ENCODE results near the gene DOCK3. TPM values are rescaled to one million over a fixed set of nuclear protein-coding genes. Genes with fewer than 3 reads are reported as not detected.

The DOCK3 gene
- total RNA-seq, 2 experiments from 2014 or later, result 1.6 to 1.7 TPM

DNA sequence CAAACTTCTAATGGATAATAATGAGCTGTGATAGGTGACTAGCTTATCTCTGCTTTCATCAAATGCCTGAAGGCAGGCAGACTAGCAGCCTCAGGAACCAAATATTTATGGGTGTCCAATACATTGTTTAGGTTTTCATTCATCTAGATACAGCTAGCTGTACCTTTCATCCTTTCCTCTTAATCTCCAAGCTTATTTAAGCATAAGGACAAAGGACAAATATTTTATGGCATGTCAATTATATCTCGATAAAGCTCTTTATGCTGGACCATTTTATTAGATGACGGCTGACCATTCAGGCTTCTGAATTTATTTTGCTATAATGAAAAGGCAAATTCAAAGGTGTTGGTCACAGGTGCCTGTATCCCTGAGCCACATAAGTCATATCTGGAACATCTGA is 733.3 kb downstream of the DOCK3 start:
- DNase-seq, result no peak
- intact Hi-C loops (cut with micrococcal nuclease), result no loop called here
- no peak overlapping the region for H3K4me3 Mint-ChIP-seq

DNA sequence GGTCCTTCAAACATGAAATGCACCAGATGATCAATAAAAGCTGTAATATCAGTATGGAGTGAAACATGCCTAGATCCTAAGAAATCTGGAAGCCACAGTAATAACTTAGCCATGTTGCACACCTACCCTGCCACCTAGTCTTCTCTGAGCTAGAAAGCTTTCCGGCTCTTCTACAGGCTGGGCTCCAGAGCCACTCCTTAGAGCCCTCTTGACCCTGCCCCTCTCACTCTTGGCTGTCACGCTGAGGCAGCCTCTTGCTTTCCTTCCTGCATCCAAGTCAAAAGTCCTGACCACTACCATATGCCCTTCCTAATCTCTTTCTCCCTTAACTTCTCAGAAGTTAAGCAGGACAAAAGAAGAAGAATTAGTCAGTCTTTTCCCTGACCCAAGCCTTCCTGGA is 734.1 kb downstream of the DOCK3 start:
- peaks cover 27% of the 10 kb centered on the region for H3K36me3 Mint-ChIP-seq (ENCODE audit: low read depth)
- DNase-seq, result no peak
- H3K27ac Mint-ChIP-seq, result peak overlapping the region; percentile 33
- no peak overlapping the region for H3K4me3 Mint-ChIP-seq
- H3K4me1 Mint-ChIP-seq (ENCODE audit: low read depth), result peaks cover 31% of the 10 kb centered on the region
- intact Hi-C loops (cut with micrococcal nuclease), result no loop called here
- no peaks in the 10 kb centered on the region for H3K27me3 Mint-ChIP-seq (ENCODE audit: low read depth)
- CTCF ChIA-PET, result interaction anchor here (1.9 kb wide), 1 partner anchor 26 kb away, joined by 7 read pairs; no protein-coding TSS in a partner anchor
- no peaks in the 10 kb centered on the region for H3K9me3 Mint-ChIP-seq

More for the DNA sequence above, 733.3 kb downstream of the DOCK3 start:
- peaks cover 31% of the 10 kb centered on the region for H3K36me3 Mint-ChIP-seq (ENCODE audit: low read depth)
- no peaks in the 10 kb centered on the region for H3K27me3 Mint-ChIP-seq (ENCODE audit: low read depth)
- H3K4me1 Mint-ChIP-seq (ENCODE audit: low read depth), result peaks cover 31% of the 10 kb centered on the region
- no peak overlapping the region for H3K27ac Mint-ChIP-seq
- CTCF ChIA-PET, result interaction anchor here (0.6 to 1.9 kb wide), 5 partner anchors 11 to 72 kb away, joined by 3 to 7 read pairs (median 3); no protein-coding TSS in a partner anchor
- no peaks in the 10 kb centered on the region for H3K9me3 Mint-ChIP-seq

DNA sequence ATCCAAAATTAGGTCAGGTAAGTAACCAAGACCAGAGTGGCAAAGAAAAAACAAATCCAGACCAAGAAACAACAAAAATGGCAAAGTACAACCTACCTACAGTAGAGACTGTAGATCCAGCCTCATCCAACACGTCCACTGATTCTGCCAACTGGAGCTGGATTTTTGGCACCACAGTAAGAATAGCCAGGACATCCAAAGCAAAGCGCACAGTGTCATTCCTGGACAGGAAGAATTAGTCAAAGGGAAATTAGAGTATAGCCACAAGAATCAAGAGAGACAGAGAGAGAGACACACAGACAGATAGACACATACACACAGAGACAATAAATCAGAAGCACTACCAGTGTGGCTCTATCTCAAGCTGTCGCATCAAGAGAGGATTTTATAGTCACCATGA is 747.5 kb downstream of the DOCK3 start:
- H3K4me1 Mint-ChIP-seq (ENCODE audit: low read depth), result no peaks in the 10 kb centered on the region
- no peaks in the 10 kb centered on the region for H3K27me3 Mint-ChIP-seq (ENCODE audit: low read depth)
- no peak for DNase-seq
- CTCF ChIA-PET, result interaction anchor here (0.5 to 1.0 kb wide), 3 partner anchors 13 to 16 kb away, joined by 3 read pairs; no protein-coding TSS in a partner anchor
- intact Hi-C loops (cut with micrococcal nuclease), result no loop called here
- H3K4me3 Mint-ChIP-seq, result no peak overlapping the region
- no peaks in the 10 kb centered on the region for H3K9me3 Mint-ChIP-seq
- no peak overlapping the region for H3K27ac Mint-ChIP-seq
- peaks cover 28% of the 10 kb centered on the region for H3K36me3 Mint-ChIP-seq (ENCODE audit: low read depth)

DNA sequence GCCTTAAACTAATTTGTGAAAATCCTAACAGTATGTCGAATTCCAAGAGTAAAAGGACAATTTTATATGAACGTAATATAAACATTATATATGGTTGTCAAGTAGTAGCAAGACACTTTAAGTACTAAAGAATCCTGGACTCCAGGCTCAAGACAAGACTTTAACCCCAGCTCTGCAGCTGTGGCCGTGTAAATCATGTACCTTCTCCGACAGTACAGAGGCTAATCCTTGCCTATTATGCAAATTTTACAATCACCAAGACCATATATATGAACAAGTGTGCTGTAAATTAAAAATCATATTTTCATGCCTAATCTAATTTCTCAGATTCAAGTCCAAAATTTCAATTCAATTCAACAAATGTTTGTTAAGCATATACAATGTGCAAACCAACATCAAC is 752.2 kb downstream of the DOCK3 start:
- Mint-ChIP-seq H3K27me3 (ENCODE audit: low read depth) (no peaks in the 10 kb centered on the region), H3K9me3 (no peaks in the 10 kb centered on the region), H3K4me1 (ENCODE audit: low read depth) (no peaks in the 10 kb centered on the region), H3K36me3 (ENCODE audit: low read depth) (peaks cover 32% of the 10 kb centered on the region), H3K27ac (no peak overlapping the region), H3K4me3 (no peak overlapping the region)
- no peak for DNase-seq
- intact Hi-C loops (cut with micrococcal nuclease), result no loop called here
- CTCF ChIA-PET, result interaction anchor here (0.6 kb wide), 1 partner anchor 216 kb away, joined by 6 read pairs; no protein-coding TSS in a partner anchor

DNA sequence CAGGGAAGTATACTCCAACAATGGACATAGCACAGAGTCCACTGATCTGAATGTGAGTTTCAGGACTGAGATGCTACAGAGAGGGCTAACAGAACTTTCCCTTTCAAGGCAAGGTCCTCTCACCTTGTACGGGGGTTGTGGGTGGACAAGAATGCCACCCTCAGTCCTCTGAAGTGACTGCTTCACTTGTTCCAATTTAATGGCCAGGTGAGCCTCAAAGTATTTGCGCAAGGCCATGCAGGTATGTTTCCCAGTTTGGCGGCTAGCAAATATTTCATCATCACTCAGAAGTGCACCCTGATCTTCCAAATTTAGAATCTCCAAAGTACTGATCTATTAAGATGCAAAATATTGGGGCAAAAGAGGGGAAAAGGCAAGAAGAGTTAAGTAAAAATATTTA is 754.4 kb downstream of the DOCK3 start:
- DNase-seq, result no peak
- no peak overlapping the region for H3K4me3 Mint-ChIP-seq
- H3K27ac Mint-ChIP-seq, result no peak overlapping the region
- H3K27me3 Mint-ChIP-seq (ENCODE audit: low read depth), result no peaks in the 10 kb centered on the region
- no peaks in the 10 kb centered on the region for H3K9me3 Mint-ChIP-seq
- CTCF ChIA-PET, result no interaction called here
- H3K36me3 Mint-ChIP-seq (ENCODE audit: low read depth), result peaks cover 30% of the 10 kb centered on the region
- H3K4me1 Mint-ChIP-seq (ENCODE audit: low read depth), result no peaks in the 10 kb centered on the region
- intact Hi-C loops (cut with micrococcal nuclease), result no loop called here

Small RNA genes lying within 50 kb of the gene (microRNA-seq; reads per million reads assigned to microRNA genes)
- 19.2 reads per million, percentile 33 among the genes with 10 or more reads in this experiment for gene MIR4787 (ENCODE audit: borderline microRNAs expressed, borderline replicate concordance)

Other genes starting within 250 kb of the DOCK3 start
- under 1 TPM; 0.89 to 0.95 TPM for gene CACNA2D2, start 171.3 kb upstream of the DOCK3 start, total RNA-seq
- 1 to 10 TPM; 3.1 to 3.8 TPM for gene C3orf18, start 107.2 kb upstream of the DOCK3 start, total RNA-seq
- 10 to 100 TPM; 27.0 to 30.4 TPM for gene HEMK1, start 105.4 kb upstream of the DOCK3 start, total RNA-seq
- 100 to 1,000 TPM; 136 to 138 TPM for gene CISH, start 63.2 kb upstream of the DOCK3 start, total RNA-seq
- 100 to 1,000 TPM; 105 to 106 TPM for gene MAPKAPK3, start 57.8 kb upstream of the DOCK3 start, total RNA-seq

Measured in activated naive CD4-positive, alpha-beta T cell treated with anti-CD3 and anti-CD28 coated beads for 36 hours (primary cell).